Measurements from ENCODE around the gene ATG4B. TPM values are rescaled to one million over a fixed set of nuclear protein-coding genes. Genes with fewer than 3 reads are reported as not detected.

The ATG4B gene
- total and polyA plus RNA-seq, 2 of the 8 experiments (the other 6 are each of a cell fraction or from before 2014, with no cell fraction given): 103 to 155 TPM

DNA sequence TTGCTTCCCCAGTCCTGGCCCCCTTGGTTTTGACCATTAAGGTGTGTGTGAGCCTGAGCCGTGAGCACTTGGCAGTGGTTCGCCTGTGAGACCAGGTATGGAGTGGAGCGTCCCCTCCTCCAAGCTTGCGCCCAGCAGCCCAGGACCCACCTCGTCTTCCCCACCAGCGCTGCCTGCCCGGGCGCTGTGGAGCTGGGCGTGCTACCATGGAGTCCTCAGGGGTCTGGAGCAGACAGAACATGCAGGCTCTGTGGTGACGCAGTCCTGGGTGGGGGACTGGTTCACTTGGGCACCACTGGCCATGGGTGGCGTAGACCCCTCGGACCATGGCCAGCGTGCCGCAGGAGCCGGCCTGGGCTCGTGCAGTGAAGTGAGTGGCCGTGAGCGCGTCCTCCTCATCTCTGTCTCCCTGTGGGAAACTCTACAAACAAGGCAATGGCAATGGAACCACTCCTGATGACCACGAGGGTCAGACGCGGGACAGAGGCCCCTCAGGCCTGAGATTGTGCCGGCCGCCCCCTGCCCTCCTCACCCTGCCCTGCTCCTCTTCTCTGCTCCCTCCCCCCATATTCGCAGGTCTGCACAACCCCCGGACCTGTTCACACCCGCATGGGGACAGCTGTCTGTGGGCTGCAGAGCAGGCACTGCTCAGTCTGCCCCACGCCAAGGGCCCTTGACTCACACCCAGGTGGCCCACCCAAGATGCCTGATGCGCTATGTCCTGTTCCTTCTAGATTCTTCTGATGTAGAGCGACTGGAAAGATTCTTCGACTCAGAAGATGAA lies 34.2 kb downstream of the ATG4B start:
- H2BK20ac ChIP-seq (ENCODE audit: low read length): no peak overlapping the region
- no peak overlapping the region for H3K4me2 ChIP-seq (ENCODE audit: insufficient read depth in 1 of 2, low read depth in 2 of 2, low read length in 2 of 2)
- no peak overlapping the region for H3K27ac ChIP-seq (ENCODE audit: low read depth, low read length)
- FAIRE-seq (no peak), DNase-seq (ENCODE audit: low read depth in 1 of 2, low spot score in 2 of 2) (no peak)
- no peaks in the 10 kb centered on the region for H3K79me2 ChIP-seq (ENCODE audit: control insufficient read depth in 1 of 2, insufficient read depth in 2 of 2, low read length in 2 of 2)
- H3K27me3 ChIP-seq (replicated peaks in 1 of 4; ENCODE audit: control insufficient read depth in 3 of 4, extremely low read depth in 1 of 4, insufficient read depth in 3 of 4, low read length in 3 of 4): no peaks in the 10 kb centered on the region
- 94% methylated on average over 30 of the region's 31 CpGs; no CpG with 5 or more reads in 1 of the 2 experiments for WGBS, 2 experiments (ENCODE audit: extremely low coverage in 1 of 2, insufficient coverage in 1 of 2, insufficient read length in 1 of 2, insufficient replicate concordance in 2 of 2, low coverage in 1 of 2, low lambda C conversion rate in 2 of 2, missing lambda C conversion rate in 1 of 2)
- ChIA-PET CTCF (ENCODE audit: partially characterized antibody) (interaction anchor here (1.3 to 2.4 kb wide), 2 partner anchors 13 to 53 kb away, joined by 3 to 5 read pairs; no protein-coding TSS in a partner anchor), POLR2A (ENCODE audit: partially characterized antibody) (interaction anchor here (0.8 to 4.0 kb wide), 5 partner anchors 8 to 207 kb away, joined by 3 to 20 read pairs (median 6); partner anchors contain the start of gene DTYMK)
- no peak overlapping the region for H2AK5ac ChIP-seq (ENCODE audit: low read depth, low read length)
- H4K8ac ChIP-seq (ENCODE audit: extremely low read depth, insufficient read depth, low read length): no peak overlapping the region
- no peak overlapping the region for H3K9ac ChIP-seq (replicated peaks in 1 of 4; ENCODE audit: extremely low read depth in 1 of 4, low read depth in 3 of 4, low read length in 3 of 4)
- no peak overlapping the region for H2BK5ac ChIP-seq (ENCODE audit: low read depth, low read length)
- H3K14ac ChIP-seq (ENCODE audit: insufficient read length): no peak overlapping the region
- H2BK120ac ChIP-seq (replicated peaks; ENCODE audit: low read depth, low read length): no peak overlapping the region
- H3K79me1 ChIP-seq (ENCODE audit: low read depth, low read length): no peaks in the 10 kb centered on the region; the same call in 1 of the 2 replicates
- H4K20me1 ChIP-seq (replicated peaks in 1 of 2; ENCODE audit: control insufficient read depth in 1 of 2, insufficient read depth in 2 of 2, low read length in 2 of 2): peaks cover 2 to 9% of the 10 kb centered on the region in 2 experiments
- no peak overlapping the region for H3K4ac ChIP-seq (replicated peaks; ENCODE audit: insufficient read length, low read depth, low read length)
- H3K4me3 ChIP-seq (ENCODE audit: extremely low read depth in 1 of 4, insufficient read depth in 2 of 4, low read depth in 3 of 4, low read length in 4 of 4): no peak overlapping the region
- H4K91ac ChIP-seq (replicated peaks; ENCODE audit: insufficient read length, low read length): no peak overlapping the region
- H3K36me3 ChIP-seq (ENCODE audit: control insufficient read depth in 2 of 4, insufficient read depth in 4 of 4, low read length in 3 of 4): peaks cover 9 to 39% (median 23%) of the 10 kb centered on the region in 4 experiments
- no peak overlapping the region for H3K56ac ChIP-seq (replicated peaks; ENCODE audit: insufficient read length, low read depth, low read length)
- H2BK15ac ChIP-seq (ENCODE audit: low read length): no peak overlapping the region
- no peaks in the 10 kb centered on the region for H3K23me2 ChIP-seq (ENCODE audit: low read depth, low read length)
- H3K23ac ChIP-seq (ENCODE audit: insufficient read length): no peak overlapping the region
- no peak overlapping the region for H3K18ac ChIP-seq (ENCODE audit: extremely low read depth, low read length)
- no peak overlapping the region for H4K5ac ChIP-seq (ENCODE audit: insufficient read length, low read depth, low read length)
- no peaks in the 10 kb centered on the region for H3K4me1 ChIP-seq (replicated peaks in 1 of 4; ENCODE audit: control insufficient read depth in 3 of 4, insufficient read depth in 4 of 4, low read length in 3 of 4)
- H3K9me3 ChIP-seq (ENCODE audit: insufficient read depth in 2 of 2, low read depth in 1 of 2, low read length in 1 of 2): no peaks in the 10 kb centered on the region
- no peak overlapping the region for H2AFZ ChIP-seq (ENCODE audit: low read length)
- no peak overlapping the region for H2BK12ac ChIP-seq (ENCODE audit: low read depth, low read length)
- TF ChIP-seq SP1 (IDR thresholded peaks at IDR 0.05; ENCODE audit: low read depth, low read length) (no peak), GTF2F1 (IDR thresholded peaks at IDR 0.05; ENCODE audit: borderline replicate concordance, low read depth, low read length) (no peak), HDAC6 (IDR thresholded peaks at IDR 0.05; ENCODE audit: low read depth, low read length) (no peak), POLR2A (IDR thresholded peaks at IDR 0.05; ENCODE audit: control extremely low read depth in 1 of 2, low read depth in 2 of 2, low read length in 2 of 2) (no peak), EP300 (IDR thresholded peaks at IDR 0.05; ENCODE audit: borderline replicate concordance in 1 of 2, low read depth in 2 of 2, low read length in 2 of 2) (no peak), KDM4A (IDR thresholded peaks at IDR 0.05; ENCODE audit: low read depth, low read length, severe bottlenecking) (no peak)
- TF ChIP-seq, protein P1, sequence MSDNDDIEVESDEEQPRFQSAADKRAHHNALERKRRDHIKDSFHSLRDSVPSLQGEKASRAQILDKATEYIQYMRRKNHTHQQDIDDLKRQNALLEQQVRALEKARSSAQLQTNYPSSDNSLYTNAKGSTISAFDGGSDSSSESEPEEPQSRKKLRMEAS (IDR thresholded peaks at IDR 0.05): no peak
- TF ChIP-seq, protein P2, sequence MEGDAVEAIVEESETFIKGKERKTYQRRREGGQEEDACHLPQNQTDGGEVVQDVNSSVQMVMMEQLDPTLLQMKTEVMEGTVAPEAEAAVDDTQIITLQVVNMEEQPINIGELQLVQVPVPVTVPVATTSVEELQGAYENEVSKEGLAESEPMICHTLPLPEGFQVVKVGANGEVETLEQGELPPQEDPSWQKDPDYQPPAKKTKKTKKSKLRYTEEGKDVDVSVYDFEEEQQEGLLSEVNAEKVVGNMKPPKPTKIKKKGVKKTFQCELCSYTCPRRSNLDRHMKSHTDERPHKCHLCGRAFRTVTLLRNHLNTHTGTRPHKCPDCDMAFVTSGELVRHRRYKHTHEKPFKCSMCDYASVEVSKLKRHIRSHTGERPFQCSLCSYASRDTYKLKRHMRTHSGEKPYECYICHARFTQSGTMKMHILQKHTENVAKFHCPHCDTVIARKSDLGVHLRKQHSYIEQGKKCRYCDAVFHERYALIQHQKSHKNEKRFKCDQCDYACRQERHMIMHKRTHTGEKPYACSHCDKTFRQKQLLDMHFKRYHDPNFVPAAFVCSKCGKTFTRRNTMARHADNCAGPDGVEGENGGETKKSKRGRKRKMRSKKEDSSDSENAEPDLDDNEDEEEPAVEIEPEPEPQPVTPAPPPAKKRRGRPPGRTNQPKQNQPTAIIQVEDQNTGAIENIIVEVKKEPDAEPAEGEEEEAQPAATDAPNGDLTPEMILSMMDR (IDR thresholded peaks at IDR 0.05; ENCODE audit: control extremely low read depth in 1 of 3, insufficient read depth in 1 of 3, low read depth in 1 of 3, low read length in 3 of 3): no peak

Measured in H1 (cell line).